Erythroblast (primary cell): ENCODE measurements around the gene GFRA4.

Source experiments
- DNase-seq, 2 experiments: peaks; one replicate each; lab custom pipeline; 2025; lab: John Stamatoyannopoulos, UW
- GATA1 ChIP-seq: IDR thresholded peaks from 2 replicates; pipeline ENCODE4 v1.6.1; 2011; ENCODE audit warnings: low read depth, mild to moderate bottlenecking, control low read depth, low read length, moderate library complexity
- POLR2A ChIP-seq: IDR thresholded peaks from 2 replicates; pipeline ENCODE4 v1.6.1; 2011; ENCODE audit warnings: mild to moderate bottlenecking, low read length

GFRA4 gene

GRCh38 chr20:3701061-3701998 lies 38.1 kb upstream of the GFRA4 start:
- TF ChIP-seq GATA1 (no peak), POLR2A (no peak)
- no peak for DNase-seq

GRCh38 chr20:3699037-3699436 lies 35.8 kb upstream of the GFRA4 start:
- no peak for DNase-seq
- TF ChIP-seq GATA1: no peak
- TF ChIP-seq POLR2A: no peak

GRCh38 chr20:3698591-3699001 lies 35.4 kb upstream of the GFRA4 start:
- no peak for DNase-seq
- TF ChIP-seq POLR2A: no peak
- TF ChIP-seq GATA1: no peak

GRCh38 chr20:3697588-3698305 lies 34.5 kb upstream of the GFRA4 start:
- no peak for DNase-seq
- no peak for TF ChIP-seq GATA1

- no peak for TF ChIP-seq POLR2A
- TF ChIP-seq GATA1: no peak
- DNase-seq: no peak
These were observed 33.8 kb upstream of the GFRA4 start for GRCh38 chr20:3696745-3697587.

GRCh38 chr20:3696200-3696599 lies 33.0 kb upstream of the GFRA4 start:
- peak; percentile 33 to 42 for DNase-seq
- TF ChIP-seq GATA1 (no peak), POLR2A (no peak)

- DNase-seq: no peak
- TF ChIP-seq GATA1 (no peak), POLR2A (no peak)
These were observed 31.7 kb upstream of the GFRA4 start for GRCh38 chr20:3694864-3695263.

GRCh38 chr20:3693376-3693775 lies 30.2 kb upstream of the GFRA4 start:
- DNase-seq: no peak
- no peak for TF ChIP-seq POLR2A
- no peak for TF ChIP-seq GATA1

GRCh38 chr20:3692706-3693294 lies 29.6 kb upstream of the GFRA4 start:
- no peak for DNase-seq
- TF ChIP-seq GATA1: no peak

- TF ChIP-seq GATA1: no peak
- TF ChIP-seq POLR2A: no peak
- no peak for DNase-seq
These were observed 28.7 kb upstream of the GFRA4 start for GRCh38 chr20:3691897-3692296.

GRCh38 chr20:3691306-3691705 lies 28.1 kb upstream of the GFRA4 start:
- DNase-seq: no peak
- TF ChIP-seq GATA1 (no peak), POLR2A (no peak)

GRCh38 chr20:3690413-3690812 lies 27.2 kb upstream of the GFRA4 start:
- DNase-seq: no peak
- TF ChIP-seq GATA1: no peak
- TF ChIP-seq POLR2A: no peak

- TF ChIP-seq POLR2A: no peak
- no peak for TF ChIP-seq GATA1
- DNase-seq: no peak
These were observed 26.8 kb upstream of the GFRA4 start for GRCh38 chr20:3689978-3690377.

- DNase-seq: no peak
- no peak for TF ChIP-seq GATA1
- no peak for TF ChIP-seq POLR2A
These were observed 24.5 kb upstream of the GFRA4 start for GRCh38 chr20:3687655-3688054.
